ENCODE measurements around the gene EPC2.

EPC2 gene

DNA sequence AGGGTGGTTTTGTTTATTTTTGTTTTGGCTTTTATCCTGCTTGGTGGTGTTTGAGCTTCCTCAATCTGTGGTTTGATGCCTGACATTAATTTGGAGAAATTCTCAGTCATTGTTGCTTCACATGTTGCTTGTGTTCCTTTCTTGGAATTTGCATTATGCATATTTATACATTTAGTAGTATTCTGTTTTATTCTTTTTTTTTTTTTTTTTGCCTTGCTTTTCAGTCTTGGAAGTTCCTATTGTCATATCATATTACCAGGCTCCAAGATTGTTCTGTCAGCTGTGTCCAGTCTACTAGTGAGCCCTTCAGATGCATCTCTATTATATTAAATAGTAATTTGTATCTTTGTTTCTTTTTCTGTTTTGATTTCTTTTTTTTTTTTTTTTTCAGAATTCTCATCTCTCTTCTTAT lies 77.0 kb downstream of the EPC2 start:
- H3K27me3 Mint-ChIP-seq = no peaks in the 10 kb centered on the region
- peaks cover 28% of the 10 kb centered on the region for H3K36me3 Mint-ChIP-seq
- peaks cover 95% of the 10 kb centered on the region for H3K4me1 Mint-ChIP-seq
- H3K27ac Mint-ChIP-seq = peak overlapping the region; percentile 31
- H3K4me3 Mint-ChIP-seq = no peak overlapping the region
- no peaks in the 10 kb centered on the region for H3K9me3 Mint-ChIP-seq

DNA sequence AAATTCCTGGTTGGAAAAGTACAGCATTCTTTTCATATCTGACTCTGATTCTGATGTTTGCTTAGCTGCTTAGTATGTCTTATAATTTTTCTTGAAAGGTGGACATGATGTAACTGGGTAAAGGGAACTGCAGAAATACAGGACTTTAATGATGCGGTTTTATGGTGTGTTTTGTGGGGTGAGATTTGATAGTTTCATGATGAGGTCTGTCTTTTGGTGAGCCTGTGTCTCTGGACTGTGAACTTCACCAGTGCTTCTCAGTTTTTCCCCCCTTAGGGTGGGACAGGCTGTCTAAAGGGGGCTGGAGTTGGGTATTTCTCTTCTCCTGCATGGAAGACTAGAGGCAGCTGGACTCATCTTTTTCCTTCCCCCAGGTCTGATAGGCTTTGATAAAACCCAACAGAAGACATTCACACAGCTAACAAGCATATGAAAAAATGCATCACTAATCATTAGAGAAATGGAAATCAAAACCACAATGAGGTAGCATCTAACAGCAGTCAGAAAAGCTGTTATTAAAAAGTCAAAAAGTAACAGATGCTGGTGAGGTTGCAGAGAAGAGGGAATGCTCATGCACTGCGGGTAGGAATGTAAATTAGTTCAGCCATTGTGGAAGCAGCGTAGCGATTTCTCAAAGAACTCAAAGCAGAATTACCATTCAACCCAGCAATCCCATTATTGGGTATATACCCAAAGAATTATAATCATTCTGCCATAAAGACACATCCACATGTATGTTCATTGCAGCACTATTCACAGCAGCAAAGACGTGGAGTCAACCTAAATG lies 77.6 kb downstream of the EPC2 start:
- Mint-ChIP-seq H3K36me3 (peaks cover 30% of the 10 kb centered on the region), H3K27ac (peak overlapping the region; percentile 68), H3K4me1 (peaks cover 95% of the 10 kb centered on the region)

DNA sequence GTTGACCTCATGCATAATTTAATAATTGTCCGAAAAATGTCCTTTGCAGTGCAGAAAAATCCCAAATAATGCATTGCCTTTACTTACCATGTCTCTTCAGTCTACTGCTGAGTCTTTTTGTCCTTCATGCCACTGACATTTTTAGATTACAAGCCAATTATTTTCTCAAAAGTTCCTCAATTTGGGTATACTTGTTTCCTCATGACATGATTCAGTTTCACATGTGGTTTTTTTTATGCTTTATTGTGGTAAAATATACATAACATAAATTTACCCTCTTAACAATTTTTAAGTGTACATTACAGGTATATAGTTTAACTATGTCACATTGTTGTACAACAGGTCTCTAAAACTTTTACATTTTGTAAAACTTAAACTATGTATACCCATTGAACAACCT lies 81.0 kb downstream of the EPC2 start:
- Mint-ChIP-seq H3K4me3 (no peak overlapping the region), H3K9me3 (no peaks in the 10 kb centered on the region), H3K27ac (peak overlapping the region; percentile 71), H3K36me3 (peaks cover 26% of the 10 kb centered on the region), H3K27me3 (no peaks in the 10 kb centered on the region), H3K4me1 (peaks cover 82% of the 10 kb centered on the region)

More for the DNA sequence above, 77.6 kb downstream of the EPC2 start:
- Mint-ChIP-seq H3K9me3 (no peaks in the 10 kb centered on the region), H3K27me3 (no peaks in the 10 kb centered on the region), H3K4me3 (peak overlapping the region; percentile 8)

DNA sequence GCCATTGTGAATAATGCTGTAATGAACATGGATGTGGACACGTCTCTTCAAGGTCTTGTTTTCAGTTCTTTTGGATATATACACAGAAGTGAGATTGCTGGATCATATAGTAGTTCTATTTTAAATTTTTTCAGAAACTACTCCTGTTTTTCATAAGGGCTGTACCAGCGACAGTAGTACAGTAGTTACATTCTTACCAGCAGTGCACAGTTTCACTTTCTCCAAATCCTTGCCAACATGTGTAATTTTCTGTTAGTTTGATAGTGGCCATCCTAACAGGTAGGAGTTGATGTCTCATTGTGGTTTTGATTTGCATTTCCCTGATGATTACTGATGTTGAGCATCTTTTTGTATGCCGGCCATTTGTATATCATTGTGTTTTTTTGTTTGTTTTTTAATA lies 81.7 kb downstream of the EPC2 start:
- peaks cover 81% of the 10 kb centered on the region for H3K4me1 Mint-ChIP-seq
- no peaks in the 10 kb centered on the region for H3K9me3 Mint-ChIP-seq
- H3K4me3 Mint-ChIP-seq = no peak overlapping the region
- H3K27ac Mint-ChIP-seq = peak overlapping the region; percentile 4
- no peaks in the 10 kb centered on the region for H3K27me3 Mint-ChIP-seq
- peaks cover 24% of the 10 kb centered on the region for H3K36me3 Mint-ChIP-seq

DNA sequence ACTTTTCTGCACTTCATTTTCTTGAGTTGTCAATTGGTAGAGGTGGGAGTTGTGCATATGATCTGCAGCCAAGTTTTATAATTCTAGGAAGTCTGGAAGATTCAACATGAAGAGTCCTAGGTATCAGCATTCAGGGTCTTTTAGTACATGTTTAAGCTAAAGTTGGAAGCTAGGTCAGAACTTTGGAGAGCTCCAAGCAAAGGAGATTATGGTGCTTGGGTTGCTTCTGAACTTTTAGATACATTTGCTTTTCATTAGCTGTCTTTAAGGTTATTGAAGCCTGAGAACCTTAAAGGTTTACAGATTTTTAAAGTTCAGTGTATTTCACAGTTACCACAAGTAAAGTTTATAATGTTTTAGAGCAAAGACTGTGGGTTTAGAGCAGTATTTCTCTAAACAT lies 85.5 kb downstream of the EPC2 start:
- peaks cover 24% of the 10 kb centered on the region for H3K36me3 Mint-ChIP-seq

DNA sequence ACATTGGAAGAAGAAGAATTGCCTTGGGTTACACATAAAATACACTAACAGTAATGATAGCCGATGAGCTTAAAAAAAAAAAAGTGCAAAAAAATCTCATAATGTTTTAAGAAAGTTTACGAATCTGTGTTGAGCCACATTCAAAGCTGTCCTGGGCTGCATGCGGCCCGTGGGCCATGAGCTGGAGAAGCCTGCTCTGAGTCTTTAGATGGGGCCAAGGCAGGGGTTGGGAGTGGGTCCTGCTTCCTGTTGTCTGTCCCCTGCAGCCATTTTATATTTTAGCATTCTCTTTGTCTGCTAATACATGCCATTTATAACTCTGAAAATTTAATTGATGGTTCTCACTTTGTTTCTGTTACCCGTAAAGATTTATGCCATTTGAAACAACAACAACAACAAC lies 93.2 kb downstream of the EPC2 start:
- H3K9me3 Mint-ChIP-seq = no peaks in the 10 kb centered on the region
- no peak overlapping the region for H3K27ac Mint-ChIP-seq
- H3K36me3 Mint-ChIP-seq = peaks cover 5% of the 10 kb centered on the region
- no peak overlapping the region for H3K4me3 Mint-ChIP-seq
- peaks cover 71% of the 10 kb centered on the region for H3K4me1 Mint-ChIP-seq
- H3K27me3 Mint-ChIP-seq = no peaks in the 10 kb centered on the region

More for the DNA sequence above, 85.5 kb downstream of the EPC2 start:
- Mint-ChIP-seq H3K9me3 (no peaks in the 10 kb centered on the region), H3K27ac (no peak overlapping the region), H3K27me3 (no peaks in the 10 kb centered on the region), H3K4me1 (peaks cover 65% of the 10 kb centered on the region), H3K4me3 (no peak overlapping the region)

DNA sequence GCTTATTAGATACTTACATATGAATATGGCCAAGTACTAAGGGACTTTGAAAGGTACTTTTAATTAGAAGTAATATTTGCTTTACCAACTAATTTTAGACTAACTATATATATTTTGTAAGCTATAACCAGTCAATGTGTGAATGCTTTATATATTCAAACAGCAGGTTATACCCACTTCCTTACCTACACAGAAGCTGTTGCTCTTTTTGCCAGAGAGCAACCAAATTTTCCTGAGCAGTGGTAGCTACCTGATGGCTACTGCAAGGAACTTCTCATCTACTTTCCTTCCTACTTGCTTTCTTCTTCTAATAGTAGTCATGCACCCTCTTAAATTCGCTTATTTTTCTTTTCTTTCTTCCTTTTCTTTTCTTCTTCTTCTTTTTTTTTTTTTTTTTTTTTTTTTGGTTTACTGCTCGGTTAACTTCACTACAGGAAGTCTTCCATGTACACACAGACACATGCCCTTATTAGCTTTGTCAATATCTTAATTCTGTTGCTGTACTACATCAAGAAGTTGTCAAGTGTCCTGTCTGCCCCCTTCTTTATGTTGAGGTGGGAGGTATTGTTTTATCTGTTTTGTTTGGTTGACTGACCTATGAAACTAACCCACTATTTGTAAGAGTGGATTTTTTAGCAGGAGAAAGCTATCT lies 95.0 kb downstream of the EPC2 start:
- Mint-ChIP-seq H3K36me3 (peaks cover 10% of the 10 kb centered on the region), H3K27me3 (no peaks in the 10 kb centered on the region), H3K27ac (no peak overlapping the region), H3K4me1 (peaks cover 80% of the 10 kb centered on the region), H3K4me3 (no peak overlapping the region), H3K9me3 (no peaks in the 10 kb centered on the region)

DNA sequence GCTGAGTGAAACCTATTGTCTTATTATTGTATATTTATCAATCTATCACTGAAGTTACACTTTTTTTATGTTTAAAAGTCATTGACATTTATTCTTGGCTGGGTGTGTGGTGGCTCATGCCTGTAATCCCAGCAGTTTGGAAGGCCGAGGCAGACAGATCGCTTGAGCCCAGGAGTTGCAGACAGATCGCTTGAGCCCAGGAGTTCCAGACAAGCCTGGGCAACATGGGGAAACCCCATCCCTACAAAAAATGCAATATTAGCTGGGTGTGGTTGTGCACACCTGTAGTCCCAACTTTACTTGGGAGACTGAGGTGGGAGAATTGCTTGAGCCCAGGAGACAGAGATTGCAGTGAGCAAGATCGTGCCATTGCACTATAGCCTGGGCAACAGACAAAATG lies 97.8 kb downstream of the EPC2 start:
- Mint-ChIP-seq H3K9me3 (no peaks in the 10 kb centered on the region), H3K4me3 (no peak overlapping the region), H3K4me1 (peaks cover 88% of the 10 kb centered on the region), H3K27me3 (no peaks in the 10 kb centered on the region), H3K27ac (no peak overlapping the region), H3K36me3 (peaks cover 24% of the 10 kb centered on the region)

DNA sequence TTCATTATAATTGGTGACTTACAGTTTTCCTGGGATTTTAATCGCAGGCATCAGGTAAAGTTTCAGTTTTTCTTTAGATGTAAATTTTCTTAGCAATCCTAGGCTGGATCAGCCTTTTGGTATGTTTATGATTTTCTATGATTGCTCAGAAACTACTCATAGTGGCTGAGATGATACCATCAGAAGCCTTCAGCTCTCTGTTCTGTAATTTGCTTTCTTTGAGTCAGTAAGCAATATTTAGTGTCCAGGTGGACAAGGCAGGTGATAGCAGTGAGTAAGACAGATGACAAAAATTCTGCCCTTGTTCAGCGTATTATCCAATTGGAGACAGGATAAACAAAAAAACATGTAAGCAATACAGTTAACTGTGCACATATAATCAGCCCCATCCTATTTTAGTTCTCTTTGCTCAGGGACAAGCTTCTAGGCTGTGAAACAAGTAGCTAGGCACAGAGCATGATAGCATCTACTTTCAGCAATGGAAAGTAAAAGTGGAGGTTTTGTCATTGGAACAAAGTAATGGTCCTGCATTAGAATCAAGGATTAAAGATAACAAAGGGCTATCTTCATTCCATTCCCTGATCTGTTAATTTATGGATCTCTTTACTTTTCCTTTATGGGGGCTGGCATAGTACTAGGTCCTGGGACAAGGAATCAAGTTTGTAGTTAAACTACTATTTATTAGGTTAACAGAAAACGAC lies 100.8 kb downstream of the EPC2 start:
- H3K36me3 Mint-ChIP-seq = peaks cover 33% of the 10 kb centered on the region
- peak overlapping the region; percentile 31 for H3K27ac Mint-ChIP-seq
- no peaks in the 10 kb centered on the region for H3K27me3 Mint-ChIP-seq
- H3K4me1 Mint-ChIP-seq = peaks cover 79% of the 10 kb centered on the region
- no peak overlapping the region for H3K4me3 Mint-ChIP-seq
- no peaks in the 10 kb centered on the region for H3K9me3 Mint-ChIP-seq

DNA sequence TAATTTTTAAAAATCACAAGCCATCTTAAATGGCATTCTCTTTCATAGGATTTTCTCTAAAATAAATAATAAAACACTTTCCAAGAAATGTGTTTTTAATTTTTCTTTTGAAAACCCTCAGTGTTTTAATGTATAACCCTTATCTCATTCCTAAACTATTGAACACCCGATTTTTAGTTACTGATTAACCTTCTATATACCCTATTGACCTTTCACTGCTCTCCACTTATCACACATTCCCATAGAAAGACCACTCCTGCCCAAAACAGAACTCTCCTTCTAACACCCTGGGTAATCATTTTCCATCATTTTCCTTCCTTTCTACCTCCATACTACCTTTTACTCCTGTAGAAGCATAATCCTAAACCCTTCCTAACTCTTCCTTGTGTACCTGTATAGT lies 102.4 kb downstream of the EPC2 start:
- H3K9me3 Mint-ChIP-seq = no peaks in the 10 kb centered on the region
- H3K27me3 Mint-ChIP-seq = no peaks in the 10 kb centered on the region
- no peak overlapping the region for H3K27ac Mint-ChIP-seq

DNA sequence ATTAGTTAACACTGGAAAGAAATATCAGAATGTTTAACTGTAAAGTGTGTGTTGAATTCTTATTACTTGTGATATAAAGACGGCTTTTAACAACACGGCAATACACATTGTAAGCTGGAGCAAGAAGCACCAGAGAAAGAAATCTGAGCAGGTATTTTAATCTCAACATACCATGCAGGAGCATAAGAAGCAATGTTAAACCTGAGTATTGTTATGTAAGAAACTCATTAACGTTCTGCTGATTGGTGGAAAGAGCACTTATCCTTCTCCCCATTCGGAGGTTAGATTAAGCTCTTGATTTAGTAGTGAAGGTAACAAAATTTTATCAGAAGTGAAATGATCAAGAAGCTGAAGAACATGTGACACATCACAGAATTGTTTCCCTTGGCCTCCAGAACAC lies 107.4 kb downstream of the EPC2 start:
- Mint-ChIP-seq H3K4me3 (no peak overlapping the region), H3K36me3 (peaks cover 32% of the 10 kb centered on the region), H3K27me3 (no peaks in the 10 kb centered on the region), H3K4me1 (peaks cover 50% of the 10 kb centered on the region), H3K9me3 (no peaks in the 10 kb centered on the region), H3K27ac (no peak overlapping the region)

More for the DNA sequence above, 102.4 kb downstream of the EPC2 start:
- Mint-ChIP-seq H3K4me3 (no peak overlapping the region), H3K36me3 (peaks cover 34% of the 10 kb centered on the region), H3K4me1 (peaks cover 68% of the 10 kb centered on the region)

DNA sequence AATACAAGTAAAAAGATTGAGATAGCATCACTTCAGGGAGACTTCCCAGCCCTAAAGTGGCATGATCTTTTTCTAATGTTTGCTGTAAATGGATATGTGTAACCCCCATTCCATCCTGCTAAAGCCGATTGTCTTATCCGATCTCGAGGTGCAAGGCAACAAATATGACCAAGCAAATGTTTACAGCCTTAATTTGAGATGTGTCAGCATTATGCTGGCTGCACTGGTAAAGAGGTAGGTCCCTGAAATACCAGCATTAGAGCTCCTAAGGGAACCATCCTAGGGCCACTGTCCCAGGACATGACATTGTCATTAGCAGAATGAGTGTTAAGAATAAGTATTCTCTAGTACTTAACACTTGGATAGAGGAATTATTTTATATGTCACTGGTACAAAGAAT lies 108.4 kb downstream of the EPC2 start:
- Mint-ChIP-seq H3K27ac (peak overlapping the region; percentile 5), H3K27me3 (no peaks in the 10 kb centered on the region), H3K4me1 (peaks cover 40% of the 10 kb centered on the region), H3K36me3 (peaks cover 25% of the 10 kb centered on the region), H3K9me3 (no peaks in the 10 kb centered on the region), H3K4me3 (no peak overlapping the region)

DNA sequence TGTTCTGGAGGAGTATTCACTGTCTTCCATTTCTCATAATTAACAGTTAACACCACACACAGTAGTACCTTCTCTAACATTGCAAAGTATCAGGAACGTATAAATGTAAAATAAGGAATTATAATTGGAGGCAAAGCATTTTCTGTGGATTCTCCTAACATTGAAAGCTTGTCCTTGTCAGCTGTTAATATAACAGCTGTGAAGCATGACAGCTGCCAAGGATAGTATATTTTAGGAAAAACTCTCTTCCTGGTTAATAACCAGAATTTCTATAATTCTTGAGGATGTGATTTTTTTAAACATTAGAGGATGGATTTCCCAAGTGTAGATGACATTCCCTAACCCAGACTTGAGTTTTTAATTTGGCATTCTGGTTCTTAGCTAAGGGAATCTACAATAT lies 110.3 kb downstream of the EPC2 start:
- Mint-ChIP-seq H3K36me3 (peaks cover 21% of the 10 kb centered on the region), H3K4me3 (no peak overlapping the region), H3K27me3 (no peaks in the 10 kb centered on the region), H3K27ac (no peak overlapping the region), H3K9me3 (no peaks in the 10 kb centered on the region), H3K4me1 (peaks cover 38% of the 10 kb centered on the region)

DNA sequence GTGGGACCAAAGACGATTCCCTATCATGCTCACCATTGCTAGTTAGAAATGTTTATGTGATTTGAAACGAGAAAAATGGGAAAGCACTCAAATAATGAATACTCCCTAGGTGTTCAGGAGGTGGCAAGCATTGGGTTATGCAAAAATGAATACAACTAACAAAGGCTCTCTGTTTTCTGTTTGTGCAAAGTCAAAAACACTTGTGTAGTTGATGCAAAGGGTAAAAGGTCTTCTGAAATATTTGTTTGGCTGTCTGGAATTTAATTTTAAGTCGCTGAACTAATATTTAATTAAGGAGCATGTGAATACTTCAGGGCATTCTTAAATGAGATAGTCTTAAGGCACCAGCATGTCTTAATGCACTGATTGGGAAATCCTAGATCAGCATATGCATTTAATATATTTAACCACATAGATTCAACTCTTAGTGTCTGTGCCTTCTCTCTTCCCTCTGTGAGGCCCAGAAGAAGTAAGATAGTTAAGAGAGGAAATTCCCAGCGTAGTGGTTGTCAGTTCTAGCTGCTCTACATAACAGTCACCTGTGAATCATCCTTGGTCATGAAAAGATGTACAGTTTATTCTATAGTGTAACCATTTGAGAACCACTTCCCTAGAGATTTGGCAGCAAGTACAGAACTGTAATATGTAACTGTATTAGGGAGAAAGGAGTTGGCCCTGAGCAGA lies 111.9 kb downstream of the EPC2 start:
- Mint-ChIP-seq H3K9me3 (no peaks in the 10 kb centered on the region), H3K27ac (peak overlapping the region; percentile 64), H3K4me3 (no peak overlapping the region), H3K27me3 (no peaks in the 10 kb centered on the region), H3K4me1 (peaks cover 42% of the 10 kb centered on the region), H3K36me3 (peaks cover 19% of the 10 kb centered on the region)

DNA sequence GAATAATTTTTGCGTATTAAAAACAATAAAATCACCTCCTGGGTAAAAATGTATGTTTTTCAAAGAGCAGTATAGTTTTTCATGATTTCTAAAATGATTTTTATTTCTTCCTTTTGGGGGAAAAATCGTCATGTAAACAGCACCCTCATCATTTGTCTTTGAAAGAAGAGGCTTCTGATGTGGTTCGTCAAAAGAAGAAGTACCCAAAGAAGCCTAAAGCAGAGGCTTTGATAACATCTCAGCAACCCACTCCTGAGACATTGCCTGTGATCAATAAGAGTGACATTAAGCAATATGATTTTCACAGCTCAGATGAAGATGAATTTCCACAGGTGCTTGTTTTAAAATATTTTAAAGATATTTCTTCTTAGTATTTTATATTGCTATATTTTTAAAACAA lies 120.3 kb downstream of the EPC2 start:
- Mint-ChIP-seq H3K36me3 (peaks cover 11% of the 10 kb centered on the region), H3K27ac (no peak overlapping the region), H3K9me3 (no peaks in the 10 kb centered on the region), H3K4me3 (no peak overlapping the region), H3K27me3 (no peaks in the 10 kb centered on the region), H3K4me1 (peaks cover 45% of the 10 kb centered on the region)

Measured in activated naive CD4-positive, alpha-beta T cell treated with anti-CD3 and anti-CD28 coated beads, Interleukin-2, amount 50 U/mL, for 24 hours (primary cell).